DMS 273 (cell line): Measurements from ENCODE around the gene HELLS.
"Not testable (repeated sequence)": the region's sequence is repeated elsewhere in the genome, so short reads cannot be mapped to it uniquely, and the experiment has no call there.

Experiments
- DNase-seq: peaks from one replicate; lab custom pipeline; 2025; ENCODE audit not compliant: unreplicated experiment; lab: John Stamatoyannopoulos, UW

HELLS gene

DNA sequence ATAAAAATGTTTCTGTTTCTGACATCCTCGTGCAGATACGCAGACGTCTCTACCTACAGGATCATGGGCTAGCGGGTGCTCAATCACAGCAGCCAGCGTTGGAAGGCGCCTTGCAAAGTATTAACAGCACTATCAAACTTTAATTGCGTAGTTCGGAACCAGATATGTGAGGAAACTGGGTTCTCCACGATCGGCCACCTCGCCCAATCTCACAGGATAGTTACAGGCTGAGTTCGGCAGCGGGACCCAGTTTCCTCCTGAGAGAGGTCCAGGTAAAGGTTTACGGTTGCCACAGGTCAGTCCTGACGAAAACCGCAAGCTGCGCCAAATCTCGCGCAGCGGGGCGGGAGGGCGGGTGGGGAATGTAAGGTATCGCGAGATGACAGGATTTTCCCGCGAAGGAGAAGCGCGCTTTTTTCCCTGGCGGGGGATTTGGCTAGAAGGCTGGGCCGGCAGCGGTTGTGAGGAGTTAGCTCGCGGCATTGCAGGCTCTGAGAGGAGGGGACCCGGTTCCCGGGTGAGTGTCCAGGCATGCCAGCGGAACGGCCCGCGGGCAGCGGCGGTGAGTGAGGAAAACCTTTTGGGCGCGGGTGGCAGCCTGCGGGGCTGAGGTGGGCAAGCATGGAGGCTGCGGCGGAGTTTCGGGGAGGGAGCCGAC is at the start of gene HELLS:
Gene HELLS (plus strand): TSS at position 398 of the 658 bp plus-strand sequence. CDS start 134 bp downstream, at position 532.
- peak; percentile 92 for DNase-seq

GRCh38 chr10:94496010-94496409 is 49.6 kb upstream of the HELLS start:
- no peak for DNase-seq

DNA sequence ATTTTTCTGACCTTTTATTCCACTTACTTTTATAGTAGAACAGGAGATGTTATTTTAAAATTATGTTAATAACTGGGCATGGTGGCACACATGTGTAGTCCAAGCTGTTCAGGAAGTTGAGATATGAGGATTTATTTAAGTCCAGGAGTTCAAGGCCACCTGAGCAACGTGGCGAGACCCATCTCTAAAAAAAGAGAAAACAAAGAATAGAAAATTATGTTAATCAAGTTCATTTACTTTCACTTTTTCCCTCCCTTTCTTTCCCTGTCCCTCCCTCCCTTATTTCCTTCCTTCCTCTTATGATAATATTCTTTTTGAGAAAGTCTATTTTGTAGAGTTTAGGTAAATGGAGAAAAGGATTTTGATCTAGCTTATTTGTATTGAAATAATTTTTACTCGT is 48.9 kb upstream of the HELLS start:
- DNase-seq: no peak

DNA sequence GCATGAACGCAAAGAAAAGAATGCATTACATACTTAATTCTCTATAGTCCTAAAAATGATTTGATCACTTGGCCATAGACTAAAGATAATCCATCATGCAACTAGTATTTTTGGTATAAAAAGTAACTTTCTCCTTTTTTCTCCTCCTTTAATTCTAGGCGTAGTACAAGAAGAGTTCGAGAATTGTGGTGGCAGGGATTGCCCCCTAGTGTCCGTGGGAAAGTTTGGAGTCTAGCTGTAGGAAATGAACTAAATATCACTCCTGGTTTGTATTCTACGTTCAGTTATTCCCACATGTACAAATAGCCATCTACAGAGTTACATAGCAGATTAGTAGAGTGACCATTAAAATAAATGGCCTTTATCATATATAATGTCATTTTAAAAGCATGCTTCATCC is 45.5 kb upstream of the HELLS start:
- DNase-seq: peak; percentile 6

- peak; percentile 5 for DNase-seq
Measured at GRCh38 chr10:94521276-94522250, 24.0 kb upstream of the HELLS start.

DNA sequence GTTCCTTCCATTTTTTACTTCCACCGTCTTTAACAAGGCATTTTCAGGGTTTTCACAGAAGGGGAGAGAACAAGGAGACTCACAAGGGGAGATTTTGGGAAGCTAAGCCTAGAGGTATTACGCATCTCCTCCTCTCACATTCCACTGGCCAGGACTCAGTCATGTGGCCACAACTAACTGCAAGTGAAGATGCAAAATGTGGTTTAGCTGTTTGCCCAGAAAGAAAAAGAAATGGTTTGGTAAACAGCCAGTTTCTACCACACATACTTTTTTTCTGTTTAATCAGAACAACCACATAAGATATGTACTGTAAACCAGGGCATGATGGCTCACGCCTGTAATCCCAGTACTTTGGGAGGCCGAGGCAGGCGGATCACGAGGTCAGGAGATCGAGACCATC is 21.4 kb upstream of the HELLS start:
- no peak for DNase-seq

- no peak for DNase-seq
Measured at GRCh38 chr10:94524711-94525110, 20.9 kb upstream of the HELLS start.

DNA sequence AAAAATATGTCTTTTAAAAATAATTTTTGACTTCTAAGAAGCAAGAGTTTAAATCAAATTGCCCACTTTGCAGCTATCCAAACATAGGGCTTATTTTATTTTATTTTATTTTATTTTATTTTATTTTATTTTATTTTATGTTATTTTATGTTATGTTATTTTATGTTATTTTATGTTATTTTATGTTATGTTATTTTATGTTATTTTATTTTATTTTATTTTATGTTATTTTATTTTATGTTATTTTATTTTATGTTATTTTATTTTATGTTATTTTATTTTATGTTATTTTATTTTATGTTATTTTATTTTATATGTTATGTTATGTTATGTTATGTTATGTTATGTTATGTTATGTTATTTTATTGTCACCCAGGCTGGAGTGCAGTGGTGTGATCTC is 14.0 kb upstream of the HELLS start:
- not testable (repeated sequence) for DNase-seq

- no peak for DNase-seq
Measured at GRCh38 chr10:94533027-94533426, 12.6 kb upstream of the HELLS start.

GRCh38 chr10:94542282-94542681 is 3.3 kb upstream of the HELLS start:
- not testable (repeated sequence) for DNase-seq

GRCh38 chr10:94546049-94546900 is 687 bp downstream of the HELLS start:
- peak; percentile 41 for DNase-seq

GRCh38 chr10:94546901-94547185 is 1.3 kb downstream of the HELLS start:
- peak; percentile 44 for DNase-seq

DNA sequence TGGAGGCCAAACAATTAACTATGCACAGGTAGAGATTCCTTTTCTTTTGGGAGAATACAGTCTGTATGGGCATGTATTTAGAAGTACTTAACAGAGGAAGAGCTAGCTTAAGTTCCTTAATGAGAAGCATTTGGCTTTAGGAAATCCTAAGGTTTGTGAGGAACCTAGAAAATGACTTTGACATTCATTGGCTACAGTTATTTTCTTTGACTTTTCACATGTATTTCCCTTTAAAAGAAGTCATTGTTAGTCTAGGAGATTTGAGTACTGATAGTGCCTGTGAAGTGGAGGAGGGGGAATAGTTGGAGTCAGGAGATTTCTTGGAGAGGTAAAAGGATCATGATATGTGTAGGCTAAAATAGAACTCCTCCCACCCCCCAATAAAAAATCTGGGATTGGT is 3.6 kb downstream of the HELLS start:
- no peak for DNase-seq

- not testable (repeated sequence) for DNase-seq
Measured at GRCh38 chr10:94567714-94568307, 22.2 kb downstream of the HELLS start.

GRCh38 chr10:94571081-94571480 is 25.5 kb downstream of the HELLS start:
- DNase-seq: no peak

- no peak for DNase-seq
Measured at GRCh38 chr10:94571528-94571927, 25.9 kb downstream of the HELLS start.

- no peak for DNase-seq
Measured at GRCh38 chr10:94578790-94579189, 33.2 kb downstream of the HELLS start.

DNA sequence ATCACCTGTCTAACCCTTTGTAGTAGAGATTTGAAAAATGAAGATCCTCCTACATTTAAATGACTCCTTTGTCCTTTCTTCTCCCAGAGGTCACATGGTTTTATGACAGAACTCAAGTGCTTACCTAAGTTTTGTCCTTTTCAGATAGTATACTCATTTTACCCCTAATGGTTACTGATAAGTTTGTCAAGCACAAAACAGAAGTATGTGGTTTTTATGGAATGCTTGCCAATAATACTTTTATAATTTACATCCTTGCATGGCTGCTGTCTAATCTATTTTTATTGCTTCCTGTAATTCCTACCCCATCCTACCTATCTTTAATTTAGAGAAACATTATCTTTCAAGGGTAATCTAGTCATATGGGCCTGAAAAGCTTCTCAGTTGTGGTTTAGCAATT is 37.5 kb downstream of the HELLS start:
- DNase-seq: no peak

DNA sequence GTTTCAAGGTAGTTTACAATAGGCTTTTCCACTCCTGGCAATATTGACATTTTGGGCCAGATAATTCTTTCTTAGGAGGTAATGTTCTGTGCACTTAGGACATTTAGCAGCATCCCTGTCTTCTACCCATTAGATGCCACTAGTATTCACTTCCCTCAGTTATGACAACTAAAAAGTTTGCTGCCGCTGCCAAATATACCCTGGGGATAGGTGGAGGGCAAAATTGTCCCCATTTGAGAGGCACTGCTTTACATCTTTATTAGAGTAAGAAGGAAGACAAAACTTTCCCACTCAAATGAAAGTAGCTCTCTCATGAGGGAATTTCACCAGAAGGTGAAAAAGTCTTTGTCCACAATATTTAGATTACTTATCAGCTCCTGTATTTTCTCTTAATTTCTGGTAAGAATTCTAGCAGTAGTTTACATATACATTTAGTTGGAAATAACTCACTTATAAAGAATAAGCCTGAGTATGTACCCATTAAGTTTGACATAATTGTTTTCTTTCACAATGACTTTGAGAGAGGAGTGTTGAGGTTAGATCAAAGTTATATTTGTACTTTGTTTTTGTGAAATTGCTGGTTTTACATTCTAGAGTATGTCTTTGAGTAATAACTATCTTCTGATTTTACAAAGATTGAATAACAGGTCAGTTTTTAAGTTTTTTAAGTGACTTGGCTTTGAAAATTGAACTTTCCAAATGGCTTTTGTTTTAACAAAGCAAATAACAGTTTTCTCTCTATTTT is 46.0 kb downstream of the HELLS start:
- DNase-seq: no peak
